PC-3 (cell line): ENCODE data around the gene C1orf210. TPM values are rescaled to one million over a fixed set of nuclear protein-coding genes. Genes with fewer than 3 reads are reported as not detected.

Source experiments
- ATAC-seq: fragments of 200-7000 bp; cut with Tn5 transposase; 2 replicates; pipeline ENCODE4 v1.9.1; 2020; ENCODE audit warnings: mild to moderate bottlenecking, moderate library complexity
- BruUV-seq: library from RNA; stranded (reverse); fragments of 400-500 nt; replicated peaks from 2 replicates; lab custom pipeline; 2021; lab: Mats Ljungman, UMichigan
- CTCF ChIA-PET: fragments of 300-600 bp; sonication (Branson Sonifier 250); formaldehyde crosslinking; loops from one replicate; lab custom pipeline; 2022; ENCODE audit warnings: antibody characterized with exemption; lab: Charles Lee
- POLR2A ChIA-PET: fragments of 300-600 bp; sonication (Branson Sonifier 250); formaldehyde crosslinking; loops from one replicate; lab custom pipeline; 2022; ENCODE audit warnings: antibody characterized with exemption; ENCODE audit not compliant: unreplicated experiment; lab: Charles Lee
- DNase-seq: peaks from one replicate; pipeline ENCODE4 v3.0.0-alpha.2; 2015
- H2AFZ ChIP-seq: fragments of 300-600 bp; sonication (generic); 2 replicates; pipeline ENCODE4 v1.6.0; 2016; ENCODE audit warnings: antibody characterized with exemption, low read length
- H3F3A ChIP-seq: fragments of 300-600 bp; sonication (generic); one replicate; pipeline ENCODE4 v1.6.0; 2017; ENCODE audit warnings: antibody characterized with exemption, low read length, control low read depth, mild to moderate bottlenecking; ENCODE audit not compliant: unreplicated experiment
- H3K27ac ChIP-seq: fragments of 300-600 bp; sonication (generic); 2 replicates; pipeline ENCODE4 v1.5.1; 2016; ENCODE audit warnings: mild to moderate bottlenecking, low read length
- H3K27me3 ChIP-seq: fragments of 300-600 bp; sonication (generic); 2 replicates; pipeline ENCODE4 v1.6.1; 2016; ENCODE audit warnings: low read length, mixed read lengths
- H3K36me3 ChIP-seq: fragments of 300-600 bp; sonication (generic); 2 replicates; pipeline ENCODE4 v1.6.1; 2016; ENCODE audit warnings: low read depth, mixed run types, low read length, mixed read lengths
- H3K4me1 ChIP-seq: fragments of 300-600 bp; sonication (generic); 2 replicates; pipeline ENCODE4 v1.5.1; 2016; ENCODE audit warnings: low read length; ENCODE audit not compliant: insufficient read depth
- H3K4me2 ChIP-seq: fragments of 300-600 bp; sonication (generic); 2 replicates; pipeline ENCODE4 v1.6.0; 2016; ENCODE audit warnings: low read length
- H3K4me3 ChIP-seq: fragments of 300-600 bp; sonication (generic); 2 replicates; pipeline ENCODE4 v1.5.1; 2016; ENCODE audit warnings: mild to moderate bottlenecking, low read length, mixed read lengths
- H3K79me2 ChIP-seq: fragments of 300-600 bp; sonication (generic); 2 replicates; pipeline ENCODE4 v1.6.1; 2017; ENCODE audit warnings: low read length, mixed read lengths
- H3K9ac ChIP-seq: fragments of 300-600 bp; sonication (generic); 2 replicates; pipeline ENCODE4 v1.6.0; 2016; ENCODE audit warnings: mild to moderate bottlenecking, low read length
- H3K9me2 ChIP-seq: fragments of 300-600 bp; sonication (generic); replicated peaks from 2 replicates; pipeline ENCODE4 v1.6.1; 2016; ENCODE audit warnings: mixed run types, low read length, mixed read lengths
- H3K9me3 ChIP-seq: fragments of 300-600 bp; sonication (generic); 2 replicates; pipeline ENCODE4 v1.6.1; 2016; ENCODE audit warnings: low read length, mixed read lengths
- H4K20me1 ChIP-seq: fragments of 300-600 bp; sonication (generic); 2 replicates; pipeline ENCODE4 v1.6.1; 2016; ENCODE audit warnings: low read length, mixed read lengths
- EZH2 ChIP-seq: fragments of 300-600 bp; sonication (generic); IDR thresholded peaks from one replicate; pipeline ENCODE4 v1.6.1; 2017; ENCODE audit warnings: antibody characterized with exemption, mild to moderate bottlenecking, low read length; ENCODE audit not compliant: unreplicated experiment
- EZH2phosphoT487 ChIP-seq: fragments of 300-600 bp; sonication (generic); IDR thresholded peaks from 2 replicates; pipeline ENCODE4 v1.6.1; 2018; ENCODE audit warnings: mild to moderate bottlenecking, antibody characterized with exemption, low read length, borderline replicate concordance
- intact Hi-C: fragments of 100-400 bp; cut with micrococcal nuclease; formaldehyde crosslinking; loops from 2 replicates; pipeline ENCODE4 v1.9.0; 2023
- total RNA-seq: library from RNA; depleted of rRNA; stranded (reverse); fragments of >200 nt; gene quantifications from 2 replicates; pipeline ENCODE4 v1.2.3, GENCODE V29; 2014
- TF ChIP-seq, protein P1 (sequence below): fragments of 300-600 bp; sonication (generic); conservative IDR thresholded peaks from 2 replicates; pipeline ENCODE4 v1.5.1; 2017; ENCODE audit warnings: antibody characterized with exemption, low read depth, mild to moderate bottlenecking, low read length

The C1orf210 gene
- total RNA-seq, 1 experiment from 2014 or later, result 17.8 TPM

DNA sequence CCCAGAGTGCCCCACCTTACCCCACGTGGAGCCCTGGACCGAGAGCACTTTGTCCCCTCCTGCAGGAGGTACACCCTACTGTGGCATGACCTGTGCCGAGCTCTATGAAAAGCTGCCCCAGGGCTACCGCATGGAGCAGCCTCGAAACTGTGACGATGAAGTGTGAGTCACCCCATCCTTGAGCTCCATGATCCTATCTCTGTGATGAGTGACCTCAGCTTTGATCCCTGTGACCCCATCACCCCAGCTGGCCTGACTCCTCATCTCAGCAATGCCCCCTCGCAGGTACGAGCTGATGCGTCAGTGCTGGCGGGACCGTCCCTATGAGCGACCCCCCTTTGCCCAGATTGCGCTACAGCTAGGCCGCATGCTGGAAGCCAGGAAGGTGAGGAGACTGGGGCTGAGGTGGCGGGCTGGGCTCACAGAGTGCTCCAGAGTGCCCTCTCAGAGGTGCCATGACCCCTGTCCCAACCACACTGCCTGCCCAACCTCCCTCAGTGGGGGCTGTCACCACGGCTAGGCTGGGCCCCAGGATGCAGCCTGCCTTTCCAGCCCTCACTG lies 36.0 kb upstream of the C1orf210 start:
- H3K9me2 ChIP-seq, result no peaks in the 10 kb centered on the region
- H3K27ac ChIP-seq, result no peak overlapping the region
- CTCF ChIA-PET, result no interaction called here
- TF ChIP-seq EZH2, result no peak
- no peak for TF ChIP-seq EZH2phosphoT487
- TF ChIP-seq, protein P1, sequence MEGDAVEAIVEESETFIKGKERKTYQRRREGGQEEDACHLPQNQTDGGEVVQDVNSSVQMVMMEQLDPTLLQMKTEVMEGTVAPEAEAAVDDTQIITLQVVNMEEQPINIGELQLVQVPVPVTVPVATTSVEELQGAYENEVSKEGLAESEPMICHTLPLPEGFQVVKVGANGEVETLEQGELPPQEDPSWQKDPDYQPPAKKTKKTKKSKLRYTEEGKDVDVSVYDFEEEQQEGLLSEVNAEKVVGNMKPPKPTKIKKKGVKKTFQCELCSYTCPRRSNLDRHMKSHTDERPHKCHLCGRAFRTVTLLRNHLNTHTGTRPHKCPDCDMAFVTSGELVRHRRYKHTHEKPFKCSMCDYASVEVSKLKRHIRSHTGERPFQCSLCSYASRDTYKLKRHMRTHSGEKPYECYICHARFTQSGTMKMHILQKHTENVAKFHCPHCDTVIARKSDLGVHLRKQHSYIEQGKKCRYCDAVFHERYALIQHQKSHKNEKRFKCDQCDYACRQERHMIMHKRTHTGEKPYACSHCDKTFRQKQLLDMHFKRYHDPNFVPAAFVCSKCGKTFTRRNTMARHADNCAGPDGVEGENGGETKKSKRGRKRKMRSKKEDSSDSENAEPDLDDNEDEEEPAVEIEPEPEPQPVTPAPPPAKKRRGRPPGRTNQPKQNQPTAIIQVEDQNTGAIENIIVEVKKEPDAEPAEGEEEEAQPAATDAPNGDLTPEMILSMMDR, result no peak
- H3K27me3 ChIP-seq, result no peaks in the 10 kb centered on the region
- H3F3A ChIP-seq, result no peaks in the 10 kb centered on the region
- H3K4me3 ChIP-seq, result no peak overlapping the region
- no peaks in the 10 kb centered on the region for H3K36me3 ChIP-seq
- no peaks in the 10 kb centered on the region for H3K4me1 ChIP-seq
- DNase-seq (no peak), ATAC-seq (no peak)
- H3K9me3 ChIP-seq, result no peaks in the 10 kb centered on the region
- no TSS peak for BruUV-seq
- no peak overlapping the region for H3K9ac ChIP-seq
- H3K79me2 ChIP-seq, result no peaks in the 10 kb centered on the region
- intact Hi-C loops, result no loop called here
- H3K4me2 ChIP-seq, result no peak overlapping the region
- no peak overlapping the region for H2AFZ ChIP-seq
- H4K20me1 ChIP-seq, result no peaks in the 10 kb centered on the region
- POLR2A ChIA-PET, result no interaction called here

- no peaks in the 10 kb centered on the region for H3K9me3 ChIP-seq
- BruUV-seq, result no TSS peak
- no peaks in the 10 kb centered on the region for H4K20me1 ChIP-seq
- intact Hi-C loops, result no loop called here
- no peaks in the 10 kb centered on the region for H3F3A ChIP-seq
- no peak overlapping the region for H3K4me3 ChIP-seq
- ATAC-seq, result no peak
- DNase-seq, result no peak
- no peaks in the 10 kb centered on the region for H3K27me3 ChIP-seq
- ChIA-PET POLR2A (no interaction called here), CTCF (no interaction called here)
- H3K36me3 ChIP-seq, result no peaks in the 10 kb centered on the region
- no peak overlapping the region for H3K4me2 ChIP-seq
- no peaks in the 10 kb centered on the region for H3K4me1 ChIP-seq
- H3K79me2 ChIP-seq, result no peaks in the 10 kb centered on the region
- H3K27ac ChIP-seq, result no peak overlapping the region
- no peak overlapping the region for H3K9ac ChIP-seq
- H2AFZ ChIP-seq, result no peak overlapping the region
- no peak for TF ChIP-seq EZH2
- TF ChIP-seq EZH2phosphoT487, result no peak
- TF ChIP-seq, protein P1, result no peak
- no peaks in the 10 kb centered on the region for H3K9me2 ChIP-seq
Observed at GRCh38 chr1:43319766-43320165, 34.4 kb upstream of the C1orf210 start.

- BruUV-seq, result no TSS peak
- no peaks in the 10 kb centered on the region for H3K9me3 ChIP-seq
- H3K36me3 ChIP-seq, result no peaks in the 10 kb centered on the region
- H3K9ac ChIP-seq, result no peak overlapping the region
- TF ChIP-seq EZH2phosphoT487 (no peak), EZH2 (no peak)
- TF ChIP-seq, protein P1, result no peak
- POLR2A ChIA-PET, result no interaction called here
- H3K4me1 ChIP-seq, result no peaks in the 10 kb centered on the region
- no peaks in the 10 kb centered on the region for H3K79me2 ChIP-seq
- DNase-seq (no peak), ATAC-seq (no peak)
- intact Hi-C loops, result no loop called here
- no peak overlapping the region for H3K27ac ChIP-seq
- CTCF ChIA-PET, result no interaction called here
- H3F3A ChIP-seq, result no peaks in the 10 kb centered on the region
- H3K27me3 ChIP-seq, result no peaks in the 10 kb centered on the region
- no peak overlapping the region for H3K4me3 ChIP-seq
- H3K4me2 ChIP-seq, result no peak overlapping the region
- no peak overlapping the region for H2AFZ ChIP-seq
- H4K20me1 ChIP-seq, result no peaks in the 10 kb centered on the region
- no peaks in the 10 kb centered on the region for H3K9me2 ChIP-seq
Observed at GRCh38 chr1:43319288-43319687, 33.9 kb upstream of the C1orf210 start.
